HUDEP-2 (cell line): ENCODE data around the gene AP3S2.
A peak's percentile ranks its signal among the peaks of the same experiment; 100 is the strongest.
"Not testable (repeated sequence)": the region's sequence is repeated elsewhere in the genome, so short reads cannot be mapped to it uniquely, and the experiment has no call there.

Experiments
- DNase-seq, 76 experiments: peaks; one replicate each; lab custom pipeline; 2025; ENCODE audit not compliant: unreplicated experiment in 76 of 76; lab: John Stamatoyannopoulos, UW

AP3S2 gene

DNA sequence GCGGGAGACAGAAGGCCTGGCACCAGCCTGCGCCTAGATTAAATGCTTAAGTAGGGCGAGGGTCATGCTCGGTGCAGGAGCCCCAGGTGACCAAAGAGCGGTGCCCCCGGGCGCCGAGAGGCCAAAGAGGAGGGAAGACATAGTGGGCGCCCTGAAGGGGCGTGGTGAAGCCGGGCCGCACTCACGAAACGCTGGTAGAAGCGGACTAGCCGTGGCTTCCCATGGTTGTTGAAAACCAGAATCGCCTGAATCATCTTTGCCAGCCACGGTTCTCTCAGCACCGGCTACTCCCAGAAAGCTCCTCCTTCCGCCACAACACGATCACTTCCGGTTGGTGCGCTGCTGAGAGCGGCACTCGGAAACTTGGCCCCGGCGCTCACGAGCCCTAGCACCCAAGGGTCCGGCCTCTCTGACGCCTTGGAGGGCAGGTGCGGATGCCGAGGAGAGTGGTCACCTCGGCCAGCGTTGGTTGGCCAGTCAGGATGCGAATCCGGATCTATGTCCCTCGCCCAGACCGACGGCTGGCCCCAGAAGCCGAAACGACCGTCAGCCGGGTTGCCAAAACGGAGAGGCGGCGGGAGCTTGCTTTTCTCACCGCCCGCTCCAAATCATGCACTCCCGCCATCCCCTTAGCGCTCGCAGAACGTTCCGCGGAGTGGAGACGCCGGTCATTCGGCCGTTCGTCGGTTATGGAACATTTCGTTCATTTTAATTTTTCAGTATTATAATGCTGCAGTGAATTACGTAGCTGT lies at the start of gene AP3S2:
AP3S2 (minus strand) TSS at position 299 of the 752 bp plus-strand sequence; CDS start at position 254, 45 bp downstream.
- DNase-seq, result peak; percentile 30 to 94 (median 86)

DNA sequence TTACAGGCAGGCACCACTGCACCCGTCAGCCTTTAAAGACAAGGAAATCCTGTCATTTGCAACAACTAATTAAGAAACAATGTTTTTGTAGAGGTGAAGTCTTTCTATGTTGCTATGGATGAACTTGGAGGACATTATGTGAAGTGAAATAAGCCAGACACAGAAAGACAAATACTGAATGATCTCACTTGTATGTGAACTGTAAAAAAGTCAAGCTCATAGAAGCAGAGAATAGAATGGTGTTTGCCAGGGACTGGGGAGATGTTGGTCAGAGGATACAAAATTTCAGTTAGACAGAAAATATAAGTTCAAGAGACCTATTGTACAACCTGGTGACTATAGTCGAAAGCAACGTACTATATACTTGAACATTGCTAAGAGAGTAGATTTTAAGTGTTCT lies 46.1 kb upstream of the AP3S2 start:
- DNase-seq, result no peak

- DNase-seq, result not testable (repeated sequence)
Observed at GRCh38 chr15:89939377-89939776, 45.6 kb upstream of the AP3S2 start.

GRCh38 chr15:89937365-89938350 lies 43.9 kb upstream of the AP3S2 start:
- DNase-seq, result no peak

- no peak for DNase-seq
Observed at GRCh38 chr15:89936786-89937265, 43.0 kb upstream of the AP3S2 start.

DNA sequence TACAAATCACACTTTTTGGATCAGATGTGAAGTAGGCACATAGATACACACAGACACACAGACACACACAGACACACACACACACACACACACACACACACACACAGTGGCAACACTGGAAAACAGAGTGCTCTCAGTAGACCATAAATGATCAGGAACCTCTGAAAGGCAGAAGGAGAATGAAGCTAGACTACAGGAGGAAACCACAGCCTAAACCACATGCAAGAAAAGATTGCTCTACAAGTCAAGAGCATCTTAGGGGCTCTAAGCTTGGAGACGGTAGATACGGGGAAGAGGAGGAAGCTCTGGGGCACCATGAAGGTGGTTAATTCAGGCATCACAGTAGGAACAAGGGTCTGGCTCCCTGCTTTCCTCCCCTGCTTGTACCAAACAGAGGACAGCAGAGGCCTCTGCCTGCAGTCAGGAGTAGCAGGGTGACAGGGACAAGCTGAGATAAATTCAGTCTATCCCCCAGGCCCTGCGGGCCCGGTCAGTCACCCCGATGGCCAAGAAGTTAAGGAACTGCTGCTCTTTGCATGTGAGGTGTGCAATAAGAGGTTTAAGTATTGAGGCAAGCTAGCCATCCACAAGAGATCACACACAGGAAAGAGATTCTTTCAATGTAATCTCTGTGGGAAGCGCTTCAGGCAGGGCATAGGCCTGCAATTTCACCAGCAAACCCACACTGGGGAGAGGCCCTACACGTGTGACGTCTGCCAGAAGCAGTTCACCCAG lies 42.4 kb upstream of the AP3S2 start:
- DNase-seq, result no peak

DNA sequence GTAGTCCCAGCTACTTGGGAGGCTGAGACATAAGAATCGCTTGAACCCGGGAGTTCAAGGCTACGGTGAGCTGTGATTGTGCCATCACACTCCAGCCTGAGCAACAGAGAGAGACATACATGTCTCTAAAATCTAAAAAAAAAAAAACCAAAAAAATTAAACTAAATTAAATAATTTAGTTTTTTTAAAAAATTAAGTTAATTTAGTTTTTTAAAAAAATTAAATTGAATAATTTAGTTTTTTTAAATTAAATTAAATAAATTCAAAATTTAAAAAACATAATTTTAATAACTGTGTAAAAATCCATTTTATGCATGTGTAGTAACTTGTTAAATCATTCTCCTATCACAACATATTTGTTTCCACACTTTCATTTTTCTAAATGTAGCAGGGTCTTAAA lies 39.1 kb upstream of the AP3S2 start:
- DNase-seq, result no peak

DNA sequence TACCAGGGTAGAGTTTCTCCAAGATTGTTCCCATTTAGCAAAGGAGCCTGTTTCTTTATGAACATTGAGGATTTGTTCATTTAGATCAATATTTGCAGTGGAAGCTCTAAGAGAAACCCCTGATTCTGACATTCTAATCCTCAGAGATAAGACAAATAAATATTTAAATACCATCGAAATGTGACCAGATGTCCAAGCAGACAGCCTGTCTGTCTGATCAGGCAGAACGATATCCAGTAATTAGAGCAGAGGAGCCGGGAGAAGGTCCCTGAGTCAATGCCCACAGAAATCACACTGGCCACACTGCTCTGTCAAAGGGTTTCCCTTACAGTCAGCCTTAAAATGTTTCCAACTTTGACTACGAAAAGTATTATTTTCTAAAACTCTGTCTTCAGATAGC lies 34.6 kb upstream of the AP3S2 start:
- DNase-seq, result no peak

DNA sequence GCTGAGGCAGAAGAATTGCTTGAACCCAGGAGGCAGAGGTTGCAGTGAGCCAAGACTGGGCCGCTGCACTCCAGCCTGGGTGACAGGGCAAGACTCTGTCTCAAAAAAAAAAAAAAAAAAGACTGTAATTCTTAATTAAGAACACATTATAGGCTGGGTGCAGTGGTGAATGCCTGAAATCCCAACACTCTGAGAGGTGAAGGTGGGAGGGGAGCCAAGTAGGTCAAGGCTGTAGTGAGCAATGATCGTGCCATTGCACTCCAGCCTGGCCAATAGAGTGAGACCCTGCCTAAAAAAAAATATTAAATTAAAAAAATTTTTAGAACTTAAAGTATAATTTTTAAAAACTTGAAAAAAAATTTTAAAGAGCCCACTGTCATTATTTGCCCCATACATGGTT lies 32.4 kb upstream of the AP3S2 start:
- no peak for DNase-seq

- DNase-seq, result no peak
Observed at GRCh38 chr15:89917442-89918101, 23.8 kb upstream of the AP3S2 start.

GRCh38 chr15:89916660-89917059 lies 22.9 kb upstream of the AP3S2 start:
- DNase-seq, result no peak

GRCh38 chr15:89912674-89913396 lies 19.0 kb upstream of the AP3S2 start, which contains the start of gene ARPIN:
Gene ARPIN (minus strand): TSS chr15:89912952. CDS start chr15:89912835, 117 bp downstream.
- no peak for DNase-seq

DNA sequence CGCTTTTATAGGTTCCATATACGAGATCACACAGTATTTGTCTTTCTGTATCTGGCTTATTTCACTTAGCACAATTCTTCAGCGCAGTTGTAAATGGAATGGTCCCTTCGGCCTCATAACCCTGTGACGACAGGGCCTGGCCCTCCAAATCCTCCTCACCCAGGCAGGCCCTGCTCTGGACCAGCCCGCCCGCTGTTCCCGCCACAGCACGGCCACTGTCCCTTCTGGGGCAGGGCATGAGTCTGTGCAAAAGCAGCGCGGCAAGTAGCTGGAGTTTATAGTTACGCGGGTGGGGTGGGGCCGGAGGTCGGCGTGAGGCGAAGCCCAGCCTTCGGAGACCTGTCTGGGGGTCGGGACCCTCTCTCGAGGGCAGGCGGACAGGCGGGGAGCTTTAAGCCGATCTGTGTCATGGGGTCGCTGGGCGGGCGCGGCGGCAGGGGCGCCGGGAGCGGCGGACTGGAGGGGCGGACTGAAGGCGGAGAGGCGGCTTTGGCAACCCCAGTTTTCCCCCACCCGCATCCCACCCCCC lies 18.4 kb upstream of the AP3S2 start:
- DNase-seq, result no peak

- DNase-seq, result no peak
Observed at GRCh38 chr15:89910891-89911626, 17.3 kb upstream of the AP3S2 start.

DNA sequence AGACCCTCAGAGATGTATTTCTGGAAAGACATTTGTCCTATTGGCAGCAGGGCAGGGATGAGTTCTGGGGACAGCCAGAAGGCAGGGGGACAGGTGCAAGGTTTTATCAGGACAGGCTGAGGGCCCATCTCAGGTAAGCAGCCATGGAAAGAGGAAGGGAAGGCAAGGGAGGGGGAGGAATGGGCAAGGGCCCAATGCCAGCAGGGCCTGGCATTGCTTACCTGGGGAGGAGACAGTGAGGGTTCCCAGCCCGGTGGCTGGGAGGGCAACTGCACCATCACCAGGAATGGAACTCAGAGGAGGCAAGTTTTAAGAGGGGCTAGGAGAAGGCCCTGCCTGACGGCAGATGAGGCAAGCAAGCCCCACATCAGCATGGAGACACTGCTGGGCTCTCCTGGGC lies 15.8 kb upstream of the AP3S2 start:
- DNase-seq, result no peak

- no peak for DNase-seq
Observed at GRCh38 chr15:89908226-89908625, 14.4 kb upstream of the AP3S2 start.

GRCh38 chr15:89907289-89907688 lies 13.5 kb upstream of the AP3S2 start:
- no peak for DNase-seq

DNA sequence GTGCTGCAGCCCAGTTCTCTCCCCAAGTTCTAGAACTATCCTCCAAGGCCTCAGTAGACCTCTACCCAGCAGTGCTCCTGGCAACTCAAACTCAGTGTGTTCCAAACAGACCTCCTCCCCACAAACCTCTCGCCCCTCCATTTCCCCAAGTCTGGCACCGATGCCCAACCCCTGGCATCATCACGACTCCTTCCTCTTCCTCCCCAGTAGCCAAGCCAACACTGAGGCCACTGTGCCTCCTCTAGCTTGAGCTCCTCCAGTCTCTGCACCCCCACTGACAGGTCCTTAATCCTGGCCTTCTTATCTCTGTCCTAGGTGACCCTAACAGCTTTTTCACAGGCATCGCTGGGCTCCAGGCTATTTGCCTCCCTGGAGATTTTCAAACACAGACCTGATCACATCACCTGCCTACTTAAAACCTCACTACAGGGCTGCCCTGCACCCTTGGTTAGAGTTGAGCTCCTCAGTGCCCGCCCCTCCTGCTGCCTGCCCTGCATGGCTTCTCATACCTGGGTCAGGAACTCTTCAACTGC lies 12.1 kb upstream of the AP3S2 start:
- DNase-seq, result no peak
